H54 (cell line): ENCODE data around the gene PACS1.

ENCODE experiments used
- DNase-seq: peaks from one replicate; pipeline ENCODE4 v3.0.0; 2011; ENCODE audit warnings: low spot score, mixed read lengths; ENCODE audit not compliant: insufficient read length
- FAIRE-seq: peaks from 3 replicates; lab custom pipeline; 2011; peaks lifted over from hg19 to GRCh38; lab: Jason Lieb, UNC
- POLR2A ChIP-seq: IDR thresholded peaks from 2 replicates; pipeline ENCODE4 v1.6.1; 2011; ENCODE audit warnings: low read depth, mild to moderate bottlenecking, low read length

The PACS1 gene

DNA sequence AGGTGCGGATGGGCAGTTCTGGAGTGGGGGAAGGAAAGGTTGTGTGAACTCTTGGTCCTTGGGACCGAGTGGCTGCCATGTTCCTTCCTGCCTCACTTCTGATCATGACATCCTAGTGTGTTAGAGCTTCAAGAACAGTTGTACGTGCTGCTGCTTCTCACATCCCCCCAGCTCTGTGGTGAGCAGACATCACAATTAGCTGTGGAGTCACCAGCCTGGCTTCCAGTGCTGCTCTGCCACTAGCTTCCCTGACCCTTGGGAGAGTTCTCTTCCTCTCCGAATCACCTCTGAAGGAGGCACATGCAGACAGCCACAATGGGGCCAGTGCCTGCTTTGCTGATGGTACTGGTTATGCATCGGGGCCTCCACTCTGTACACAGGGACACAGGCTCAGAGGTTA lies 192.1 kb downstream of the PACS1 start:
- FAIRE-seq (no peak), DNase-seq (no peak)
- TF ChIP-seq POLR2A: no peak

DNA sequence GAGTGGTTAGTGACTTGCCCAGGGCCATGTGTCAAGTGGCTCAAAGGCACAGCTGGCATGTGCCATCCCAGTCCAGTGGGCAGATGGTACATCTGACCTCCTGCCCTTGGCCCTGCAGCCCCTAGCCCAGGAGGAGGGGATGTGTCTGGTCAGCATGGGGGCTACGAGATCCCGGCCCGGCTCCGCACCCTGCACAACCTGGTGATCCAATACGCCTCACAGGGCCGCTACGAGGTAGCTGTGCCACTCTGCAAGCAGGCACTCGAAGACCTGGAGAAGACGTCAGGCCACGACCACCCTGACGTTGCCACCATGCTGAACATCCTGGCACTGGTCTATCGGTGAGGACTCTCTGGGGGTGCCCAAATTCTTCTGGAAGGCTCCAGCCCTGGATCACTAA lies 192.6 kb downstream of the PACS1 start:
- no peak for FAIRE-seq
- DNase-seq: no peak
- no peak for TF ChIP-seq POLR2A

DNA sequence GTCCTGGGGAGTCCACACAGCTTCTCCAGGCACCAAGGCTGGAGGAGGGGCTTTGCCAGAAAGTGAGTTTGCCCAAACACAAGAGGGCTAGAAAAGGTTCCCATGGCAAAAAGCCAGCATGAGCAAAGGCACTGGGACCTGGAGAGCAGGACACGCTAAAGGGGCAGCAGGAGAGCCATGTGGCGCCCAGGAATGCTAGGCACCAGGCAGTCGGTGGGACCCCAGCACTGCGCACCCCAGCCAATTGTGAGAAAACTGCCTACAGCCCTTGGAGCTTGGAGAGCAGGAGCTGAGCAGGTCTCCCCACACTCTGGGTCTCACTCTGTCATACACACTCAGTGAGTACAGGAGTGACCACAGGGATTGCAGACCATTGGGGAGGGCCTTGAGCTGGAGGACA lies 193.2 kb downstream of the PACS1 start:
- TF ChIP-seq POLR2A: no peak
- DNase-seq (no peak), FAIRE-seq (no peak)

DNA sequence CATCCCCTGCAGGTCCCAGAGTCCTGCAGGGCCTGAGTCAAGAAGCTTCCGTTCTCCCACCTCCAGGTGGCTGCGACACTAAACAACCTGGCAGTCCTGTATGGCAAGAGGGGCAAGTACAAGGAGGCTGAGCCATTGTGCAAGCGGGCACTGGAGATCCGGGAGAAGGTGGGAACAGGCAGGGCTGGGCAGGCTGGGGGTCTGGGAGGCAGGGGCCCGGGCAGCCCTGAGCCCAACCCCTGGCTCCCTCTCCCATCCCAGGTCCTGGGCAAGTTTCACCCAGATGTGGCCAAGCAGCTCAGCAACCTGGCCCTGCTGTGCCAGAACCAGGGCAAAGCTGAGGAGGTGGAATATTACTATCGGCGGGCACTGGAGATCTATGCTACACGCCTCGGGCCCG lies 193.7 kb downstream of the PACS1 start:
- DNase-seq (no peak), FAIRE-seq (no peak)
- no peak for TF ChIP-seq POLR2A

DNA sequence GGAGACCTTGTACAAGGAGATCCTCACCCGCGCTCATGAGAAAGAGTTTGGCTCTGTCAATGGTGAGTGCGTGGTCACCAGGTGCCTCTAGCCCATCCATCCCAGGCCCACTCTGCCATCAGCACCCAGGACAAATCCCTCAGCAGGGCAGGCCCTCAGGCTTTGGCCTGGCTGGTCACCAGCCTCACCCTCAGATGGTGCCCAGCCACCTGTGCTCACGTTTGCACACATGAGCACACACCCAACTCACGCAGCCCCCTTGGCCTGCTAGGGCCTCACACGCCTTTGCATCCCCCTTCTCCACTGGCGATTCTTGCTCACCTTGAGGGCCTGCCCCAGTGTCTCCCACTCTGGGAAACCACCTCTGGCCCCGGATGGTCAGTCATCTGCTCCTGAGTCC lies 194.3 kb downstream of the PACS1 start:
- DNase-seq (no peak), FAIRE-seq (no peak)
- TF ChIP-seq POLR2A: no peak

DNA sequence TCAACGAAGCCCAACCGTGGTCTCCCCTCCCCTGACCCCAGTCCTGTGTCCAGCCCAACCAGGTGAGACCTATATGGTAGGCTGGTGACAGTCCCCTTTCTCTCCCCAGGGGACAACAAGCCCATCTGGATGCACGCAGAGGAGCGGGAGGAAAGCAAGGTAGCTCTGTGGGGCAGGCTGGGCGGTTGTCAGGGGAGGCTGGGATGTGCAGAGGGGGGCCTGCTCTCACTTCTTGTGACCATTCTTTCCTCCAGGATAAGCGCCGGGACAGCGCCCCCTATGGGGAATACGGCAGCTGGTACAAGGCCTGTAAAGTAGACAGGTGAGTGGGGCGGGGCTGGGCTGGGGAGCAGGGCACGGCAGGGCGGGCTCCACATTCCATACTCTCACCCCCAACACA lies 194.8 kb downstream of the PACS1 start:
- DNase-seq (no peak), FAIRE-seq (no peak)
- no peak for TF ChIP-seq POLR2A

DNA sequence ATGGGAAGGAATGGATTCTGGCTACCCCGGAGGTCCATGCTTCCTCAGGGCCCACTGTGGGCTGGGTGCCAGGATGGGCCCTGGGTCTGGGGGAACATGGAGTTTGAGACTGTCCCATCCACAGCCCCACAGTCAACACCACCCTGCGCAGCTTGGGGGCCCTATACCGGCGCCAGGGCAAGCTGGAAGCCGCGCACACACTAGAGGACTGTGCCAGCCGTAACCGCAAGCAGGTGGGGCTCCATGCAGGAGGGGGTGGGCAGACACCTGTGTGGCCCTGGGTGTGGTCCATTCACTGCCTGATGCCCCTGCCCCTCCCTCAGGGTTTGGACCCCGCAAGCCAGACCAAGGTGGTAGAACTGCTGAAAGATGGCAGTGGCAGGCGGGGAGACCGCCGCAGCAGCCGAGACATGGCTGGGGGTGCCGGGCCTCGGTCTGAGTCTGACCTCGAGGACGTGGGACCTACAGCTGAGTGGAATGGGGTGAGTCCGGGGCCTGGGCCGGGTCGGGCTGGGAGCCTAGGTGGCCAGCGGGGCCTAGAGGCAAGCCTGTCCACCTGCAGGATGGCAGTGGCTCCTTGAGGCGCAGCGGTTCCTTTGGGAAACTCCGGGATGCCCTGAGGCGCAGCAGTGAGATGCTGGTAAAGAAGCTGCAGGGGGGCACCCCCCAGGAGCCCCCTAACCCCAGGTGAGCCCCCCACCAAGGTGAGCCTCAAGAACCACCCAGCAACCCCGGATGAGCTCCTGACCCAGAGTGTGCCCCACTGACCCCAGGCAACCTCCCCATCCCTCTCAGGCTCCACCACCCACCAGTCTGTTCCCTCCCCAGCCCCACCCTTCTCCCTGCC lies 195.7 kb downstream of the PACS1 start:
- DNase-seq (no peak), FAIRE-seq (no peak)
- TF ChIP-seq POLR2A: no peak

DNA sequence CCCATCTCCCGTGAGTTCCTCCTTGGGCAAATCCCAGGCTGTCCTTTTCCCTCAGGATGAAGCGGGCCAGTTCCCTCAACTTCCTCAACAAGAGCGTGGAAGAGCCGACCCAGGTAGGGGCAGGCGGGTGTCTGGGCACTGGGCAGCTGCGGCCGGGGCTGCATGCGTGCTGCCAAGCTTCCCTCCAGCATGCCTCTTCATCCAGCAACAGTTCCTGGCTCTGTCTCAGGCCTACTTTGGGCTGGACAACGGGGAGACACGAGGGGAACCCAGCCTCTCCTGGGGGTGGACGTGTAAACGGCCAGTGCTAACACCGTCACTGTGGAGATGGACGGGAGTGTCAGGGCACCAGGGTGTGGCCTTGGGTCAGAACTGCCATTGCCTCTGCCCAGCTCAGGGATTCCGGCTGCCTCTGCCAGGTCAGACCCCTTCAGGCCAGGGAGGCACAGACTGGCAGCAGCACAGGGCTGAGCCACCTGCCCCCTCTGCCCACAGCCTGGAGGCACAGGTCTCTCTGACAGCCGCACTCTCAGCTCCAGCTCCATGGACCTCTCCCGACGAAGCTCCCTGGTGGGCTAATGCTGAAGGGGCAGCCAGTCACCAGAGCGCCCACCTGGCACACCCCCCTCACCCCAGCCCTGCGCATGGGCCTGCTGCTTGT lies 196.4 kb downstream of the PACS1 start:
- FAIRE-seq: no peak
- DNase-seq: no peak
- 0 out of 2 replicates have a peak, but pooled peaks have one; percentile 14 for TF ChIP-seq POLR2A

DNA sequence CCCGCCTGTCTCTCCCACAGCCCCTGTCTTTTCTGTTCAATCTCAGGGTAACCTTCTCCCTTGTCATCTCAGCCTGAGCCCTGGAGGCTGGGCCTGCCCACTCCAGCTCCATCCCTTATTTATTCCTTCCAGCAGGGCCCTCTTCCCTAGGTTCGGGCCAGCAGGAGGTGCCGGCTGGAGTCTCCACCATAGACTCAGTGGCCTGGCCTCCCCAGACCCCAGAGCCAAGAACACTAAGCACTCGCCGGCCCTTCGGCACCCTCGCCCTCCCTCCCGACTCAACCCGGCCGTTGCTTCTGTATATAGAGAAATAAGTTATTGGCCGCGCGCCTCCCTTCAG lies 196.9 kb downstream of the PACS1 start:
- FAIRE-seq: no peak
- TF ChIP-seq POLR2A: no peak
- no peak for DNase-seq

DNA sequence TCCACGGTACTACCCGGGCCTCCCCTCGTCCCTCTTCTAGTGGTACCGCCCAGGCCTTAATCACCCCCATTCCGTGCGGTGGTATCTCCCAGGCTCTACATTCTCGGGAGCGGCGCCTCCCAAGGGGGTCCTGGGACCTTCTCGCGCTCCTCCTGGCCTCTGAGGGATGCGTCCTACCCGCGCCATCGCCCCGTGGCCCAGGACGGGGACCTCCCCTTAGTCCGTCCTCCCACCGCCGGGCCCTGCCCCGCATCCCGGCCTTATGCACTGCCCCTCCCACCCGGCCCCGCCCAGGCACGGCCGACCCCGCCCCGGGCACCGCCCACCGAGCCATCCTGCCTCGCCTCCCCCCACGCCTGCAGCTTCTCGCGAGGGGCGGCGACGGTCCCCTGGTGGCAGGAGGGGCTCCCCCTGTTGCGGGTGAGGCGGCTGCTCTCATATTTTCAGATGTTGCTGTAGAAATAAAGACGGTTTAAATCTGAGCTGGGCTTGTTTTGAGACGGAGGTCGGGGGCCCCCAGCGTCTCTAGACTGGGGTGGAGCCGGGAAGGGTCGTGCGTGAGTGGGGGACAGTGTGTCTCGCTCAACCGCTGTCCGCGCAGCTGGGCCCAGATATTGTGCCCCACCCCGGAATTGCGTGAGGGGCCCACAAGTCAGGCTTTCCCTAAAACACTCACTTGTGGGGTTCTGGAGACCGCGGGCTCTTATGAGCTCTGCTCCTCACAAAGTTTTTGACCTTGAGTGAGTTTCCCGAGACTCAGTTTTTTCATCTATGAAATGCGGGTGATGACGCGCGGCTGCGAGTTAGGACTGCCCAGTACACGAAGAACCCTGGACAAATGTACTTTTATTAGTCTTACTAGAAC lies 197.5 kb downstream of the PACS1 start:
- TF ChIP-seq POLR2A: no peak; the same call in 1 of the 2 replicates
- DNase-seq (peak; percentile 81), FAIRE-seq (no peak)

DNA sequence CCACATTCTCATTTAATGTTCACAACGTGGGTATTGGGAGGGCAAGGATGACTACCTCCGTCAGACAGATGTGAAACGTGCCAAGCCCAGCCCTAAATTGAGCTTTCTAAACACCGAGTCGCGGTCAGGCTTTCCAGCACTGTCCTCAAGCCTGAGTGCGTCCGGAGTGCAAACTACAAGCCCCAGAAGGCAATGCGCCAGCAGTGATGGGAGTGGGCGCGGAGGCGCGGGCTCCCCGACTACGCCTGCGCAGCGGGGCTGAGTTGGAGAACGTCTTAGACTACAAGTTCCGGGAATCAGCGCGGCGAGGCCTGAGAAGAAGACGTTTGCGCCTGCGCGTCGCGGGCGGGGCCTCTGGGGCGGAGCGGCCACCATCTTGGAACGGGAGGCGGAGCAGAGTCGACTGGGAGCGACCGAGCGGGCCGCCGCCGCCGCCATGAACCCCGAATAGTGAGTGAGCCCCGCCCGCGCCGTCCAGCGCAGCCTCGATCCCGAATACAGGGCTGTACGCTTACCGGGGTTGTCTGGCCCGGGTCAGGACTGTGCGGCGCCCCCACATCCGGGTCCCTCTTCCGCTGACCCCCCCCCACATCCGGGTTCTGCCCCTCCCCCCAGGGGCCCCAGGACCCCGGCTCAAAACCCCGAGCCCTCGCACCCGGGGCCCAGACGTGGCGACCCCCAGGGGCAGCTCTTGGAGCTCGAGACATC lies 198.3 kb downstream of the PACS1 start, which contains the start of gene RAB1B:
Gene RAB1B (plus strand): TSS at position 396 of the 708 bp plus-strand sequence. CDS start 41 bp downstream, at position 437.
- DNase-seq (peak; percentile 95), FAIRE-seq (no peak)
- 0 out of 2 replicates have a peak, but pooled peaks have one; percentile 43 for TF ChIP-seq POLR2A

DNA sequence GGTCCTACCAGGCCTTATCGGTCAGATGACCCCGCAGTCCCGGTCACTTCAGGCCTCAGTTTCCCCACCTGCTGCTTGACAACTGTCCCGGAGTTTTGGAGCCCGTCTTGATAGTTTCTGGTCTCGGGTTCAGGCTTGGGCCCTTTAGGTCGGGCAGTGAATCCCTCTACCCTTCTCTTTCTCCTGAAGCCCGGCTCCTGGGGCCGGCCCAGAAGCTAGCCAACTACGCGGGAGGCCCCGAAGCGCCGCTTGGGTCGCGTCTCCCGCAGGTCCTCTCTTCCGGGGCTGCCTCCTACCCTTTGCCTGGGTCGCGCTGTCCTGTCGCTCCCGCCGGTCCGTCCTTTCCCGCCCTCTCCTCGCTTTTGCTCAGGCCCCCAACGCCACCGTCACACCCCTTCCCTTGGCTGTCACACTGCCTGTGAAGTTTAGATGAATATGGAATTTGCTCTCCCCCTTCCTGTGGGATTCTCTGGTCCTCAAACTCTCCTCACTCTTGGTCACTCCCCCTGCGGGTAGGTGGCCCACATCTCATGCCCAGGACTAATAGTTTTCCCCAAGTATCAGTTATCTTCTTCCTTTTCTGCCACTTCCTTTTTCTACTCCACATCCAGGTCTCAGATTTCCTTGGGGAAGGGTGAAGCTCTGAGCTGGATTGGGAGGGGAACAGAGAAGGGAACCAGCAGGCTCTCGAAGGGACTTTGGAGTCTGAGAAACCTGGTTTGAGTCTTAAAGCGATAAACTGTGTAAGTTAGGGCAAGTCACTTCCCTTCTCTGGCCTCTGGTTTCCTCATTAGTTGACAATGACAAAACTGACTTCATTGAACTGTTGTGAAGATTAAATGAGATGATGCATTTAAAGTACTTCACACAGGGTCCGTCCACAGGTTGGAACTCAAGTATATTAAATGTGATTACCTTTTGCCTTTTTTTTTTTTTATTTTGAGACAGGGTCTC lies 199.2 kb downstream of the PACS1 start:
- DNase-seq (no peak), FAIRE-seq (no peak)
- TF ChIP-seq POLR2A: no peak
